GM23338 (cell line): ENCODE measurements around the gene SWT1.

Experiments
- CREB1 ChIP-seq: fragments of 250-450 bp; sonication (Bioruptor Pico); IDR thresholded peaks from 2 replicates; pipeline ENCODE4 v1.5.0; 2020; ENCODE audit warnings: low read depth, mild to moderate bottlenecking, moderate library complexity
- CTCF ChIP-seq, 2 experiments: fragments of 200-600 bp in 1 of 2; sonication (generic) in 1 of 2; conservative IDR thresholded peaks; 2 replicates each; pipeline versions ENCODE4 v1.5.1 to v1.6.1; 2016 to 2017; ENCODE audit warnings: antibody characterized with exemption in 2 of 2, low read depth in 2 of 2, mild to moderate bottlenecking in 2 of 2, moderate library complexity in 1 of 2
- ETS1 ChIP-seq: IDR thresholded peaks from 2 replicates; pipeline ENCODE4 v1.6.1; 2016; ENCODE audit warnings: antibody characterized with exemption
- EZH2 ChIP-seq: fragments of 200-600 bp; sonication (generic); IDR thresholded peaks from one replicate; pipeline ENCODE4 v1.8.0; 2017; ENCODE audit warnings: antibody characterized with exemption, mild to moderate bottlenecking, low read depth; ENCODE audit not compliant: unreplicated experiment
- EZH2phosphoT487 ChIP-seq: fragments of 200-600 bp; sonication (generic); IDR thresholded peaks from one replicate; pipeline ENCODE4 v1.8.1; 2018; ENCODE audit warnings: antibody characterized with exemption; ENCODE audit not compliant: unreplicated experiment
- JUNB ChIP-seq: IDR thresholded peaks from one replicate; pipeline ENCODE4 v1.6.1; 2016; ENCODE audit warnings: antibody characterized with exemption; ENCODE audit not compliant: unreplicated experiment
- NANOG ChIP-seq: IDR thresholded peaks from 2 replicates; pipeline ENCODE4 v1.6.1; 2016; ENCODE audit warnings: antibody characterized with exemption, borderline replicate concordance
- POLR2AphosphoS5 ChIP-seq: IDR thresholded peaks from 2 replicates; pipeline ENCODE4 v1.6.1; 2016; ENCODE audit warnings: antibody characterized with exemption, low read depth
- STAT1 ChIP-seq: IDR thresholded peaks from one replicate; pipeline ENCODE4 v1.6.1; 2016; ENCODE audit warnings: antibody characterized with exemption; ENCODE audit not compliant: unreplicated experiment
- ZNF331 ChIP-seq: fragments of 250-450 bp; sonication (Bioruptor Pico); IDR thresholded peaks from 2 replicates; pipeline ENCODE4 v1.5.0; 2020; ENCODE audit warnings: low read depth, mild to moderate bottlenecking, moderate library complexity
- TF ChIP-seq, protein P1 (sequence below): IDR thresholded peaks from one replicate; pipeline ENCODE4 v1.6.1; 2018; ENCODE audit warnings: antibody characterized with exemption; ENCODE audit not compliant: unreplicated experiment
- TF ChIP-seq, protein P2 (sequence below): fragments of 250-450 bp; sonication (Bioruptor Pico); IDR thresholded peaks from 2 replicates; pipeline ENCODE4 v1.5.0; 2020; ENCODE audit warnings: mild to moderate bottlenecking, moderate library complexity

- no peak for TF ChIP-seq CTCF (conservative IDR thresholded peaks at IDR 0.05; ENCODE audit: low read depth in 2 of 2)
- no peak for TF ChIP-seq POLR2AphosphoS5
- no peak for TF ChIP-seq EZH2phosphoT487
- no peak for TF ChIP-seq EZH2
- TF ChIP-seq, protein P1, sequence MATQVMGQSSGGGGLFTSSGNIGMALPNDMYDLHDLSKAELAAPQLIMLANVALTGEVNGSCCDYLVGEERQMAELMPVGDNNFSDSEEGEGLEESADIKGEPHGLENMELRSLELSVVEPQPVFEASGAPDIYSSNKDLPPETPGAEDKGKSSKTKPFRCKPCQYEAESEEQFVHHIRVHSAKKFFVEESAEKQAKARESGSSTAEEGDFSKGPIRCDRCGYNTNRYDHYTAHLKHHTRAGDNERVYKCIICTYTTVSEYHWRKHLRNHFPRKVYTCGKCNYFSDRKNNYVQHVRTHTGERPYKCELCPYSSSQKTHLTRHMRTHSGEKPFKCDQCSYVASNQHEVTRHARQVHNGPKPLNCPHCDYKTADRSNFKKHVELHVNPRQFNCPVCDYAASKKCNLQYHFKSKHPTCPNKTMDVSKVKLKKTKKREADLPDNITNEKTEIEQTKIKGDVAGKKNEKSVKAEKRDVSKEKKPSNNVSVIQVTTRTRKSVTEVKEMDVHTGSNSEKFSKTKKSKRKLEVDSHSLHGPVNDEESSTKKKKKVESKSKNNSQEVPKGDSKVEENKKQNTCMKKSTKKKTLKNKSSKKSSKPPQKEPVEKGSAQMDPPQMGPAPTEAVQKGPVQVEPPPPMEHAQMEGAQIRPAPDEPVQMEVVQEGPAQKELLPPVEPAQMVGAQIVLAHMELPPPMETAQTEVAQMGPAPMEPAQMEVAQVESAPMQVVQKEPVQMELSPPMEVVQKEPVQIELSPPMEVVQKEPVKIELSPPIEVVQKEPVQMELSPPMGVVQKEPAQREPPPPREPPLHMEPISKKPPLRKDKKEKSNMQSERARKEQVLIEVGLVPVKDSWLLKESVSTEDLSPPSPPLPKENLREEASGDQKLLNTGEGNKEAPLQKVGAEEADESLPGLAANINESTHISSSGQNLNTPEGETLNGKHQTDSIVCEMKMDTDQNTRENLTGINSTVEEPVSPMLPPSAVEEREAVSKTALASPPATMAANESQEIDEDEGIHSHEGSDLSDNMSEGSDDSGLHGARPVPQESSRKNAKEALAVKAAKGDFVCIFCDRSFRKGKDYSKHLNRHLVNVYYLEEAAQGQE, result no peak
- TF ChIP-seq JUNB, result no peak
- TF ChIP-seq NANOG, result no peak
- TF ChIP-seq CREB1 (CRISPR knock-in tag), result no peak
- TF ChIP-seq ETS1, result no peak
- no peak for TF ChIP-seq STAT1
- TF ChIP-seq, protein P2, sequence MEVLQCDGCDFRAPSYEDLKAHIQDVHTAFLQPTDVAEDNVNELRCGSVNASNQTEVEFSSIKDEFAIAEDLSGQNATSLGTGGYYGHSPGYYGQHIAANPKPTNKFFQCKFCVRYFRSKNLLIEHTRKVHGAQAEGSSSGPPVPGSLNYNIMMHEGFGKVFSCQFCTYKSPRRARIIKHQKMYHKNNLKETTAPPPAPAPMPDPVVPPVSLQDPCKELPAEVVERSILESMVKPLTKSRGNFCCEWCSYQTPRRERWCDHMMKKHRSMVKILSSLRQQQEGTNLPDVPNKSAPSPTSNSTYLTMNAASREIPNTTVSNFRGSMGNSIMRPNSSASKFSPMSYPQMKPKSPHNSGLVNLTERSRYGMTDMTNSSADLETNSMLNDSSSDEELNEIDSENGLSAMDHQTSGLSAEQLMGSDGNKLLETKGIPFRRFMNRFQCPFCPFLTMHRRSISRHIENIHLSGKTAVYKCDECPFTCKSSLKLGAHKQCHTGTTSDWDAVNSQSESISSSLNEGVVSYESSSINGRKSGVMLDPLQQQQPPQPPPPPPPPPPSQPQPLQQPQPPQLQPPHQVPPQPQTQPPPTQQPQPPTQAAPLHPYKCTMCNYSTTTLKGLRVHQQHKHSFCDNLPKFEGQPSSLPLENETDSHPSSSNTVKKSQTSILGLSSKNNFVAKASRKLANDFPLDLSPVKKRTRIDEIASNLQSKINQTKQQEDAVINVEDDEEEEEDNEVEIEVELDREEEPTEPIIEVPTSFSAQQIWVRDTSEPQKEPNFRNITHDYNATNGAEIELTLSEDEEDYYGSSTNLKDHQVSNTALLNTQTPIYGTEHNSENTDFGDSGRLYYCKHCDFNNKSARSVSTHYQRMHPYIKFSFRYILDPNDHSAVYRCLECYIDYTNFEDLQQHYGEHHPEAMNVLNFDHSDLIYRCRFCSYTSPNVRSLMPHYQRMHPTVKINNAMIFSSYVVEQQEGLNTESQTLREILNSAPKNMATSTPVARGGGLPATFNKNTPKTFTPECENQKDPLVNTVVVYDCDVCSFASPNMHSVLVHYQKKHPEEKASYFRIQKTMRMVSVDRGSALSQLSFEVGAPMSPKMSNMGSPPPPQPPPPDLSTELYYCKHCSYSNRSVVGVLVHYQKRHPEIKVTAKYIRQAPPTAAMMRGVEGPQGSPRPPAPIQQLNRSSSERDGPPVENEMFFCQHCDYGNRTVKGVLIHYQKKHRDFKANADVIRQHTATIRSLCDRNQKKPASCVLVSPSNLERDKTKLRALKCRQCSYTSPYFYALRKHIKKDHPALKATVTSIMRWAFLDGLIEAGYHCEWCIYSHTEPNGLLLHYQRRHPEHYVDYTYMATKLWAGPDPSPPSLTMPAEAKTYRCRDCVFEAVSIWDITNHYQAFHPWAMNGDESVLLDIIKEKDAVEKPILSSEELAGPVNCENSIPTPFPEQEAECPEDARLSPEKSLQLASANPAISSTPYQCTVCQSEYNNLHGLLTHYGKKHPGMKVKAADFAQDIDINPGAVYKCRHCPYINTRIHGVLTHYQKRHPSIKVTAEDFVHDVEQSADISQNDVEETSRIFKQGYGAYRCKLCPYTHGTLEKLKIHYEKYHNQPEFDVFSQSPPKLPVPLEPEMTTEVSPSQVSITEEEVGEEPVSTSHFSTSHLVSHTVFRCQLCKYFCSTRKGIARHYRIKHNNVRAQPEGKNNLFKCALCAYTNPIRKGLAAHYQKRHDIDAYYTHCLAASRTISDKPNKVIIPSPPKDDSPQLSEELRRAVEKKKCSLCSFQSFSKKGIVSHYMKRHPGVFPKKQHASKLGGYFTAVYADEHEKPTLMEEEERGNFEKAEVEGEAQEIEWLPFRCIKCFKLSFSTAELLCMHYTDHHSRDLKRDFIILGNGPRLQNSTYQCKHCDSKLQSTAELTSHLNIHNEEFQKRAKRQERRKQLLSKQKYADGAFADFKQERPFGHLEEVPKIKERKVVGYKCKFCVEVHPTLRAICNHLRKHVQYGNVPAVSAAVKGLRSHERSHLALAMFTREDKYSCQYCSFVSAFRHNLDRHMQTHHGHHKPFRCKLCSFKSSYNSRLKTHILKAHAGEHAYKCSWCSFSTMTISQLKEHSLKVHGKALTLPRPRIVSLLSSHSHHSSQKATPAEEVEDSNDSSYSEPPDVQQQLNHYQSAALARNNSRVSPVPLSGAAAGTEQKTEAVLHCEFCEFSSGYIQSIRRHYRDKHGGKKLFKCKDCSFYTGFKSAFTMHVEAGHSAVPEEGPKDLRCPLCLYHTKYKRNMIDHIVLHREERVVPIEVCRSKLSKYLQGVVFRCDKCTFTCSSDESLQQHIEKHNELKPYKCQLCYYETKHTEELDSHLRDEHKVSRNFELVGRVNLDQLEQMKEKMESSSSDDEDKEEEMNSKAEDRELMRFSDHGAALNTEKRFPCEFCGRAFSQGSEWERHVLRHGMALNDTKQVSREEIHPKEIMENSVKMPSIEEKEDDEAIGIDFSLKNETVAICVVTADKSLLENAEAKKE (CRISPR knock-in tag), result no peak
- no peak for TF ChIP-seq ZNF331
Measured at GRCh38 chr1:185108321-185108720, 48.6 kb upstream of the SWT1 start.
